Gastrocnemius medialis (tissue), 4 donors: Measurements from ENCODE around the gene COX11. TPM values are rescaled to one million over a fixed set of nuclear protein-coding genes. Genes with fewer than 3 reads are reported as not detected.
A peak's percentile ranks its signal among the peaks of the same experiment; 100 is the strongest.

ENCODE experiments used
- ATAC-seq, 2 donors: fragments of 150-250 bp; one replicate each; pipeline ENCODE4 v1.9.1; 2016
- DNase-seq, 2 donors: peaks; one replicate each; pipeline ENCODE4 v3.0.0-alpha.2; 2019
- H3K27ac ChIP-seq, 4 donors: fragments of 200-600 bp; sonication (generic); 1 replicate in 1 of 4; 2 replicates in 3 of 4; pipeline ENCODE4 v1.5.1; 2016 to 2018; ENCODE audit warnings: mild to moderate bottlenecking in 2 of 4, moderate library complexity in 1 of 4
- H3K27me3 ChIP-seq, 3 donors: fragments of 200-600 bp; sonication (generic) in 2 of 3; 1 replicate in 1 of 3; 2 replicates in 2 of 3; pipeline versions ENCODE4 v1.5.1 to v1.6.0; 2016 to 2019; ENCODE audit warnings: mild to moderate bottlenecking in 1 of 3, moderate library complexity in 1 of 3
- H3K36me3 ChIP-seq, 2 donors: fragments of 200-600 bp; sonication (generic) in 1 of 2; one replicate each; pipeline ENCODE4 v1.5.1; 2017 to 2018
- H3K4me1 ChIP-seq, 2 donors: fragments of 200-600 bp; sonication (generic) in 1 of 2; one replicate each; pipeline ENCODE4 v1.5.1; 2016 to 2017; ENCODE audit warnings: mild to moderate bottlenecking in 2 of 2
- H3K4me3 ChIP-seq, 4 donors: fragments of 200-600 bp; sonication (generic) in 3 of 4; 1 replicate in 1 of 4; 2 replicates in 3 of 4; pipeline ENCODE4 v1.5.1; 2016 to 2019; ENCODE audit warnings: mild to moderate bottlenecking in 2 of 4
- H3K9me3 ChIP-seq, 3 donors: fragments of 200-600 bp; sonication (generic) in 2 of 3; 1 replicate in 1 of 3; 2 replicates in 2 of 3; pipeline ENCODE4 v1.5.1; 2016 to 2019
- CTCF ChIP-seq, 5 experiments: fragments of 450-650 bp in 3 of 5; fragments of 200-600 bp in 2 of 5; sonication (generic) in 2 of 5; IDR thresholded peaks in 4 of 5; conservative IDR thresholded peaks in 1 of 5; 1 replicate in 4 of 5; 2 replicates in 1 of 5; pipeline ENCODE4 v1.5.1; 2016 to 2019; ENCODE audit warnings: antibody characterized with exemption in 5 of 5, mild to moderate bottlenecking in 3 of 5, moderate library complexity in 3 of 5
- POLR2A ChIP-seq, 2 donors: fragments of 450-650 bp; IDR thresholded peaks; one replicate each; pipeline ENCODE4 v1.6.1; 2017; ENCODE audit warnings: antibody characterized with exemption in 2 of 2, mild to moderate bottlenecking in 2 of 2, moderate library complexity in 2 of 2
- in situ Hi-C, 4 donors: fragments of 200-750 bp; cut with MboI; loops; one replicate each; pipeline versions ENCODE4 v1.15.0 to v1.8.0; 2017; ENCODE audit warnings: low sequenced_read_pairs in 4 of 4
- intact Hi-C: fragments of 100-400 bp; cut with DNase I; formaldehyde crosslinking; loops from one replicate; pipeline ENCODE4 v1.15.1; 2023; ENCODE audit warnings: low total_unique reads
- total RNA-seq, 4 donors: library from RNA; depleted of rRNA; stranded (reverse); fragments of >200 nt; gene quantifications; one replicate each; pipeline versions ENCODE4 v1.1.0 to v1.2.3, GENCODE V29; 2016

The COX11 gene
- total RNA-seq, 4 donors from 2014 or later: 36.4 to 77.2 (median 67.6) TPM

GRCh38 chr17:54971901-54972300, 3.4 kb upstream of the COX11 start:
- Histone ChIP-seq H3K36me3 (no peaks in the 10 kb centered on the region), H3K9me3 (no peaks in the 10 kb centered on the region), H3K27ac (no peak overlapping the region), H3K27me3 (no peaks in the 10 kb centered on the region), H3K4me3 (no peak overlapping the region), H3K4me1 (peaks cover 16 to 26% of the 10 kb centered on the region in 2 donors)
- no peak for DNase-seq
- TF ChIP-seq POLR2A (IDR thresholded peaks at IDR 0.05) (no peak), CTCF (IDR thresholded peaks at IDR 0.05 in 4 of 5, conservative IDR thresholded peaks at IDR 0.05 in 1 of 5) (no peak)
- in situ Hi-C loops (no loop called here), intact Hi-C loops (no loop called here)
- no peak for ATAC-seq

DNA sequence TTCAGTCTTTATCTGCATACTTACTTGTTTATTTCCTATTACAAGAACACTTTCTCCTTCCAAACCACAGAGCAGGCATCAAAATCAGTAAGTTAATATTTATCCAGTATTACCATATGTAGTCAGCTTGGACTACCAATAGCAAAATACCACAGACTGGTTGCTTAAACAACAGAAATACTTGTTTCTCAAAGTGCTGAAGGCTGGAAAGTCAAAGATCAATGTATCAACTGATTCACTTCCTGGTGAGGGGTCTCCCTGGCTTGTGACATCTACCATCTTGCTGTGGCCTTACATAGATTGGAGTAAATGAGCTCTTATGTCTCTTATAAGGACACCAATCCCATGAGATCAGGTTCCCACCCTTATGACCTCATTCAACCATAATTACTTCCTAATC, 2.7 kb upstream of the COX11 start:
- Histone ChIP-seq H3K36me3 (no peaks in the 10 kb centered on the region), H3K4me1 (peaks cover 20 to 34% of the 10 kb centered on the region in 2 donors), H3K27ac (no peak overlapping the region), H3K27me3 (no peaks in the 10 kb centered on the region), H3K4me3 (no peak overlapping the region), H3K9me3 (no peaks in the 10 kb centered on the region)
- no peak for DNase-seq
- no peak for TF ChIP-seq POLR2A (IDR thresholded peaks at IDR 0.05)
- TF ChIP-seq CTCF (IDR thresholded peaks at IDR 0.05 in 4 of 5, conservative IDR thresholded peaks at IDR 0.05 in 1 of 5): no peak
- no peak for ATAC-seq
- intact Hi-C loops: no loop called here
- in situ Hi-C loops: no loop called here

DNA sequence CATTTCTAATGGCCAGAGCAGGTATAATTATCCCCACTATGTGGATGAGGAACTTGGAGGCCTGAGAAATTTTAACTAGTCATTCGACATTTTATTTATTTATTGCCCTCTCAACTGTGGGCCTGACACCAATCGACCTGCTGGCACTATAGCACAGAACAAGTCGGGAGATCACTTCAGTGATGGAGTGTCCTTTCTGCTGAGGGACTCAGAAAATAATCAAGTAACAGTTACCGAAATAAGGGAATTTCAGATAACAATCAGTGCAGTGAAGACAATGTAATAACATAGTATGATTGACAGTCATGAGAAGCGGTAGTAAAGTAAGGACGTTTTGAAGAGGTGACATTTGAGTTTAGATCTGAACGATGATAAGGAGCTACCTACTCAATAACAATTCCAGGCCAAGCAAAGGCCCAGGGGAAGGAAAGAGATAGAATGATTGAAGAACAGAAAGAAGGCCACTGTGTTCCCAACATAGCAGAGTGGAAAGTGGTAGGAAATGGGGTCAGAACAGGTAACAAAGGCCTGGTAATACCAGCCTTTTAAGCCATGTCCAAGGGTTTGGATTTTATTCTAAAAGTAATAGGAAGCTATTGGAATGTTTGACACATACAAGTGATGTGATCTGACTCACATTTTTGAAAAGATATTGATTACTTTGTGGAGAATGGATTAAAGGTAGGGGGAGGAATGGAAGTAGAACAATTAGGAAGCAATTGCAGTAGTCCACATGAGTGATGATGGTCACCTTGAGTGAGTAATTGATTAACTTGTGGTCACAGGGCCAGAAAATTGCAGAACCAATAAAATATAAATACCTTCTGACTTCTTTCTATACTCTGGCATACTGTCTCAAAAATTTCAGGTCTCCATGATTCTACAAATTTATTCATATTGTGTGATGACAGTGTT, 1.5 kb upstream of the COX11 start:
- ATAC-seq (no peak), DNase-seq (no peak)
- intact Hi-C loops (loop anchor here (10.0 kb wide), 1 partner anchor 265 kb away; no protein-coding TSS in a partner anchor), in situ Hi-C loops (no loop called here)
- Histone ChIP-seq H3K4me1 (peaks cover 20 to 36% of the 10 kb centered on the region in 2 donors), H3K9me3 (no peaks in the 10 kb centered on the region), H3K36me3 (peaks cover 0 to 3% of the 10 kb centered on the region in 2 donors), H3K27me3 (no peaks in the 10 kb centered on the region), H3K4me3 (peak overlapping the region; percentile 96 to 98 (median 97)), H3K27ac (peak overlapping the region; percentile 82 to 94 (median 86))
- TF ChIP-seq POLR2A (IDR thresholded peaks at IDR 0.05): no peak
- no peak for TF ChIP-seq CTCF (IDR thresholded peaks at IDR 0.05 in 4 of 5, conservative IDR thresholded peaks at IDR 0.05 in 1 of 5)

- Histone ChIP-seq H3K27ac (peak overlapping the region; percentile 82 to 94 (median 86)), H3K4me1 (peaks cover 20 to 36% of the 10 kb centered on the region in 2 donors), H3K9me3 (no peaks in the 10 kb centered on the region), H3K36me3 (peaks cover 4 to 12% of the 10 kb centered on the region in 2 donors), H3K27me3 (no peaks in the 10 kb centered on the region), H3K4me3 (peak overlapping the region; percentile 96 to 98 (median 97))
- intact Hi-C loops: loop anchor here (10.0 kb wide), 1 partner anchor 266 kb away; no protein-coding TSS in a partner anchor
- ATAC-seq (peak; percentile 53 to 71), DNase-seq (peak in 1 of 2 donors; percentile 34)
- no peak for TF ChIP-seq CTCF (IDR thresholded peaks at IDR 0.05 in 4 of 5, conservative IDR thresholded peaks at IDR 0.05 in 1 of 5)
- TF ChIP-seq POLR2A (IDR thresholded peaks at IDR 0.05): no peak
- in situ Hi-C loops: no loop called here
Measured at GRCh38 chr17:54968988-54969332, 506 bp upstream of the COX11 start.
